Tibial artery (tissue), 4 donors: ENCODE measurements around the gene OR8D1.

ENCODE experiments used
- DNase-seq, 2 donors: peaks; one replicate each; pipeline ENCODE4 v3.0.0-alpha.2; 2019
- H3K27ac ChIP-seq, 2 donors: fragments of 200-600 bp; sonication (generic) in 1 of 2; 1 replicate in 1 of 2; 2 replicates in 1 of 2; pipeline ENCODE4 v1.5.1; 2018 to 2019; ENCODE audit warnings: mild to moderate bottlenecking in 1 of 2
- H3K27me3 ChIP-seq, 2 donors: fragments of 200-600 bp; sonication (generic) in 1 of 2; one replicate each; pipeline versions ENCODE4 v1.5.1 to v1.6.0; 2016 to 2019
- H3K36me3 ChIP-seq, 3 donors: fragments of 200-600 bp; sonication (generic) in 2 of 3; one replicate each; pipeline ENCODE4 v1.5.1; 2016 to 2019; ENCODE audit warnings: mild to moderate bottlenecking in 2 of 3
- H3K4me1 ChIP-seq, 4 donors: fragments of 200-600 bp; sonication (generic) in 2 of 4; 1 replicate in 3 of 4; 2 replicates in 1 of 4; pipeline ENCODE4 v1.5.1; 2016 to 2019
- H3K4me3 ChIP-seq, 2 donors: fragments of 200-600 bp; sonication (generic) in 1 of 2; 1 replicate in 1 of 2; 2 replicates in 1 of 2; pipeline ENCODE4 v1.5.1; 2018 to 2019; ENCODE audit warnings: mild to moderate bottlenecking in 2 of 2
- H3K9me3 ChIP-seq, 3 donors: fragments of 200-600 bp; sonication (generic) in 1 of 3; one replicate each; pipeline ENCODE4 v1.5.1; 2016 to 2019
- CTCF ChIP-seq, 2 experiments: fragments of 200-600 bp in 1 of 2; fragments of 450-650 bp in 1 of 2; IDR thresholded peaks; one replicate each; pipeline ENCODE4 v1.5.1; 2017 to 2019; ENCODE audit warnings: antibody characterized with exemption in 2 of 2, mild to moderate bottlenecking in 1 of 2, moderate library complexity in 1 of 2
- intact Hi-C: fragments of 100-400 bp; cut with DNase I; formaldehyde crosslinking; loops from one replicate; pipeline ENCODE4 v1.15.0; 2023; ENCODE audit warnings: low total_unique reads

The OR8D1 gene

GRCh38 chr11:124313849-124314248 lies at the start of gene OR8D1:
OR8D1 (minus strand) TSS chr11:124313949; CDS start chr11:124310766, 3,183 bp downstream.
- Histone ChIP-seq H3K9me3 (no peaks in the 10 kb centered on the region), H3K27ac (no peak within 1 kb of the TSS), H3K4me1 (no peaks in the 10 kb centered on the region), H3K27me3 (no peaks in the 10 kb centered on the region), H3K36me3 (no peaks in the 10 kb centered on the region), H3K4me3 (no peak within 1 kb of the TSS)
- intact Hi-C loops: no loop called here
- TF ChIP-seq CTCF (IDR thresholded peaks at IDR 0.05): no peak
- no peak for DNase-seq

- H3K27ac ChIP-seq: no peak overlapping the region
- no peaks in the 10 kb centered on the region for H3K27me3 ChIP-seq
- no peaks in the 10 kb centered on the region for H3K9me3 ChIP-seq
- intact Hi-C loops: no loop called here
- no peak for TF ChIP-seq CTCF (IDR thresholded peaks at IDR 0.05)
- H3K4me3 ChIP-seq: no peak overlapping the region
- no peaks in the 10 kb centered on the region for H3K36me3 ChIP-seq
- DNase-seq: no peak
- H3K4me1 ChIP-seq: no peaks in the 10 kb centered on the region
These were observed 45.8 kb upstream of the OR8D1 start for GRCh38 chr11:124359566-124359965.

- no peak overlapping the region for H3K4me3 ChIP-seq
- no peak overlapping the region for H3K27ac ChIP-seq
- intact Hi-C loops: no loop called here
- DNase-seq: no peak
- peaks cover 0 to 6% (median 0%) of the 10 kb centered on the region in 3 donors for H3K9me3 ChIP-seq
- TF ChIP-seq CTCF (IDR thresholded peaks at IDR 0.05): no peak
- no peaks in the 10 kb centered on the region for H3K27me3 ChIP-seq
- H3K36me3 ChIP-seq: no peaks in the 10 kb centered on the region
- H3K4me1 ChIP-seq: no peaks in the 10 kb centered on the region
These were observed 32.7 kb upstream of the OR8D1 start for GRCh38 chr11:124346311-124346955.

GRCh38 chr11:124344346-124344745 lies 30.6 kb upstream of the OR8D1 start:
- no peak for TF ChIP-seq CTCF (IDR thresholded peaks at IDR 0.05)
- H3K4me1 ChIP-seq: no peaks in the 10 kb centered on the region
- no peak for DNase-seq
- no peaks in the 10 kb centered on the region for H3K27me3 ChIP-seq
- no peak overlapping the region for H3K4me3 ChIP-seq
- H3K36me3 ChIP-seq: no peaks in the 10 kb centered on the region
- H3K9me3 ChIP-seq: peaks cover 0 to under 1% (median 0%) of the 10 kb centered on the region in 3 donors
- H3K27ac ChIP-seq: no peak overlapping the region
- intact Hi-C loops: no loop called here

GRCh38 chr11:124340142-124340447 lies 26.3 kb upstream of the OR8D1 start:
- Histone ChIP-seq H3K36me3 (no peaks in the 10 kb centered on the region), H3K27me3 (no peaks in the 10 kb centered on the region), H3K4me3 (no peak overlapping the region), H3K9me3 (no peaks in the 10 kb centered on the region), H3K4me1 (no peaks in the 10 kb centered on the region), H3K27ac (no peak overlapping the region)
- TF ChIP-seq CTCF (IDR thresholded peaks at IDR 0.05): no peak
- DNase-seq: no peak
- intact Hi-C loops: no loop called here
